Regular cardiac myocyte (primary cell): ENCODE results near the gene CPSF4. TPM values are rescaled to one million over a fixed set of nuclear protein-coding genes. Genes with fewer than 3 reads are reported as not detected.

Experiments
- total RNA-seq: library from RNA; depleted of rRNA; stranded (reverse); fragments of >200 nt; gene quantifications from 2 replicates; pipeline ENCODE4 v1.2.3, GENCODE V29; 2014

Gene CPSF4
- total RNA-seq = 33.9 and 36.1 TPM in 2 replicates

DNA sequence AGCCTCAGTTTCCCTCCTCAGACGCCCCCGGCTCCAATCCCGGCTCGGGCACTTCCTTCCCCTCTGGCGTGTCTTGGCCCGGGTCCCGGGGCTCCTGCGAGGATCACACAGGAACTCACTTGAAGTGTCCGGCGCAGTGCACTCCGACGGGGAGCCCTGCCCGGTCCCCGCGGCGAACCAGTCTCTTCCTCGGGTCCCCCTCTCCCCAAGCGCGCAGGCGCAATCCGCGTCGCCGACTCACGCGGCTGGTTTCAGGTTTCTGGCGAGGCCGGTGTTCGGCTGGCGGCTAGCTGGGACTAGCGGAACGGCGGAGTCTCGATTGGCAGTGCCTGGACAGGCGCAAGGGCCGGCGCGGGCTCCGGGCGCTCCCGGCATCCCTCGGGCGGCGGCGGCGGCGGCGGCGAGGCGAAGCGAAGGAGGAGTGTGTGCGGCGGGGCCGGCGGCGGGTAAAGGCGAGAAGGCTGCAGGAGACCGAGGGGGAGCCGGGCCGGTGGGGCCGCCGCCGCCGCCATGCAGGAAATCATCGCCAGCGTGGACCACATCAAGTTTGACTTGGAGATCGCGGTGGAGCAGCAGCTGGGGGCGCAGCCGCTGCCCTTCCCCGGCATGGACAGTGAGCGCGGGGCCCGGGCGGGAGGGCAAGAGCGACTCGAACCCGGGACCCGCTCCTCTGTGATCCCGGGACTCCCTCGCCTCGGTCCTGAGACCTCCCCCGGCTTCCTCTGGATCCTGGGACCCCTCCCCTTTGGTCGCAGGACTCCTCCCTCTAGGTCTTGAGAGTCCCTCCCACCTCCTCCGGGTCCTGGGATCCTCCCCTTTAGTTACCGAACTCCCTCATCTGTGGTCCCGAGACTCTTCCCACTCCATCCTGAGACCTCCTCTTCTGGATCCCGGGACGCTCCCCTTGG is at the start of gene CPSF4, which contains the start of gene PTCD1:
CPSF4 (plus strand) TSS at position 371 of the 908 bp plus-strand sequence; CDS start at position 511, 140 bp downstream.
PTCD1 (minus strand) TSS at position 226 of the 908 bp plus-strand sequence. CDS start 3,556 bp downstream, outside the sequence.

GRCh38 chr7:99408379-99409191 is 30.2 kb upstream of the CPSF4 start, which contains the start of the genes BUD31 and PDAP1:
TSS of gene BUD31 (plus strand) at chr7:99408969. CDS start at chr7:99411093, 2,124 bp downstream.
TSS of gene PDAP1 (minus strand) at chr7:99408597. CDS start at chr7:99408548, 49 bp downstream.

GRCh38 chr7:99472561-99473314 is 34.0 kb downstream of the CPSF4 start, which contains the start of gene ZNF789:
TSS of gene ZNF789 (plus strand) at chr7:99472890. CDS start at chr7:99476457, 3,567 bp downstream.

DNA sequence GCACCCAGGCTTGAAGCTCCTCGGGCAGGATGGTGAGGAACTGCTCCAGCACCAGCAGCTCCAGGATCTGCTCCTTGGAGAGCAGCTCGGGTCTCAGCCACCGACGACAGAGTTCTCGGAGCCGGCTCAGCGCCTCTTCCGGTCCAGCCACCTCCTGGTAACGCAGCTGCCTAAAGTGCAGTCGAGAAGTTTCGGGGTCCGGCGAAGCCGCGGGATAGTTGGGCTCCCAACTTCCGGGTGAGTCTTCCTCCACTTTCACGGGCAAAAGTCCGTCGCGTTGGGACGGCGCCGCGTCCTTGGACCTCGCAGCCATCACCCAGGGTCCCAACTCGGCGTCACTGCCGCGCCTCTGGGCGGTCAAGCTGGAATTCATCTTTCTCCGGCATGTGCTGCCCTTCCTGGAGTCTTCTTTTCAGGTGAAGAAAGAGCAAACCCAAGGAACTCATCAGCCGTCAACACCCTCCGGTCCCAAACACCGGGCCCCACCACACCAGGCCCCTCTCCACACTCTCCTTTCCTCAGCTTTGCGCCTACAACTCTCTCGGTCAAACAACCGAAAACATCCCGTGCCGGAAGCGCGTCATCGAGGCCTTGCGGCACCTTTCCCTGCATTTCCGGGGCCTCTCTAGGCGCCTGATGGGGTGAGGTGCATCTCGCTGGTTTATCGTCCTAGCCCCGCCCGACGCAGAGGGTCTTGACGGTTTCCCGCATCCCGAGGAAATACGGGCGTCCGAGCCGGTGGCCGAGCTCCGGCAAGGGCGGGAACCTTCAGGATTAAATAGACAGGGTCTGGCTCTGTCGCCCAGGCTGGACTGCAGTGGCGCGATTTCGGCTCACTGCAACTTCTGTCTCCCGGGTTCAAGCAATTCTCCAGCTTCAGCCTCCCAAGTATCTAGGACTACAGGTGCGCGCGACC is 61.2 kb downstream of the CPSF4 start, which contains the start of gene ZNF394:
ZNF394 (minus strand) TSS at position 561 of the 916 bp plus-strand sequence; CDS start at position 373, 188 bp downstream.

DNA sequence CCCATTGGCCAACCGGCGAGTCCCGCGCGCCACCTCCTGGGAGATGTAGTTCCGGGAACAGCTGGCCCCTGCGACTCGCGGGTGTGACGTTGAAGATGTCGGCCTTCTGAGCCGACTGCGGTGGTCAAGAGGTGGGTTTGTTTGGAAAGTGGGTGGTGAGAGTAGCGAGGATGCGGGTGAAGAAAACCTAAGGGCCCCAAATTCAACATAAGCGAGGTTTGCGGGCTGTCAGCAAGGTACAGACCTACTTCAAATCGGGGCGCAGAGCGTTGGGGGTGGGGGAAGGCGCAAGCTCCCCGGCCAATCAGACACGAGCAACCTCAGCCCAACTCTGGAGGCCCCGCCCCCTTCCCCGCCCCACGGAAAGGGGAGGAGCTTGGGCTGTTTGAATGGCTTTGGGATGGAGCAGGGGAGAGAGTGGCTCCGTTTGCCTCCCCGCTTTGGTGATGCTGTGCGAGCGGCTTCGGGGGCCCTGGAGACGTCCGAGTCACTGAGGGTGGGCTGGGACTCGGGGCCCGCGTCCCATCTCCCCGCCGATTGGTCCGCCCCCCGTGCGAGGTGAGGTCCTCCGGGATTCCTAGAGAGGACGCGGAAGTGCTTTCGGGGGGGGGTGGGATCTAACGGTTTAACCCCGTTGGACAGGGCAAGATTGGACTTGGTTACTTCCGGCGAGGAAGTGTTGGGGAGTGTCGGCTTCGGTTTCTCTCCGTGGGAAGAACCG is 66.0 kb downstream of the CPSF4 start, which contains the start of gene ZKSCAN5:
ZKSCAN5 (plus strand) TSS at position 60 of the 721 bp plus-strand sequence. CDS start 1,383 bp downstream, outside the sequence.

Other genes with a start within 250 kb of the CPSF4 start
- gene KPNA7, start 230.8 kb upstream of the CPSF4 start, total RNA-seq = not detected in 2 replicates
- under 0.01 TPM in 1 of 2 replicates, not detected in the other for gene MYH16, start 166.1 kb upstream of the CPSF4 start, total RNA-seq
- gene ARPC1A, start 113.0 kb upstream of the CPSF4 start, total RNA-seq = 159 and 379 TPM in 2 replicates
- 193 and 433 TPM in 2 replicates for gene ARPC1B, start 64.2 kb upstream of the CPSF4 start, total RNA-seq
- gene PDAP1, start 30.3 kb upstream of the CPSF4 start, total RNA-seq = 37.2 and 106 TPM in 2 replicates
- 80.6 and 143 TPM in 2 replicates for gene BUD31, start 30.0 kb upstream of the CPSF4 start, total RNA-seq
- 7.6 and 9.2 TPM in 2 replicates for gene PTCD1, start 145 bp upstream of the CPSF4 start, total RNA-seq
- gene ATP5MF, start 27.2 kb downstream of the CPSF4 start, total RNA-seq = 825 and 857 TPM in 2 replicates
- 4.2 and 4.8 TPM in 2 replicates for gene ZNF789, start 33.9 kb downstream of the CPSF4 start, total RNA-seq
- 30.2 and 36.2 TPM in 2 replicates for gene ZNF394, start 61.3 kb downstream of the CPSF4 start, total RNA-seq
- gene ZKSCAN5, start 65.7 kb downstream of the CPSF4 start, total RNA-seq = 11.5 and 11.8 TPM in 2 replicates
- gene FAM200A, start 113.2 kb downstream of the CPSF4 start, total RNA-seq = 7.0 and 7.7 TPM in 2 replicates
- gene ZNF655, start 119.7 kb downstream of the CPSF4 start, total RNA-seq = 45.1 and 46.8 TPM in 2 replicates
- gene TMEM225B, start 159.3 kb downstream of the CPSF4 start, total RNA-seq = under 0.01 and 0.85 TPM in 2 replicates
- gene ZSCAN25, start 178.0 kb downstream of the CPSF4 start, total RNA-seq = 7.3 and 10.2 TPM in 2 replicates
- gene CYP3A5, start 241.1 kb downstream of the CPSF4 start, total RNA-seq = under 0.01 TPM in 1 of 2 replicates, not detected in the other